ENCODE measurements around the gene ATOH1.

ATOH1 gene

DNA sequence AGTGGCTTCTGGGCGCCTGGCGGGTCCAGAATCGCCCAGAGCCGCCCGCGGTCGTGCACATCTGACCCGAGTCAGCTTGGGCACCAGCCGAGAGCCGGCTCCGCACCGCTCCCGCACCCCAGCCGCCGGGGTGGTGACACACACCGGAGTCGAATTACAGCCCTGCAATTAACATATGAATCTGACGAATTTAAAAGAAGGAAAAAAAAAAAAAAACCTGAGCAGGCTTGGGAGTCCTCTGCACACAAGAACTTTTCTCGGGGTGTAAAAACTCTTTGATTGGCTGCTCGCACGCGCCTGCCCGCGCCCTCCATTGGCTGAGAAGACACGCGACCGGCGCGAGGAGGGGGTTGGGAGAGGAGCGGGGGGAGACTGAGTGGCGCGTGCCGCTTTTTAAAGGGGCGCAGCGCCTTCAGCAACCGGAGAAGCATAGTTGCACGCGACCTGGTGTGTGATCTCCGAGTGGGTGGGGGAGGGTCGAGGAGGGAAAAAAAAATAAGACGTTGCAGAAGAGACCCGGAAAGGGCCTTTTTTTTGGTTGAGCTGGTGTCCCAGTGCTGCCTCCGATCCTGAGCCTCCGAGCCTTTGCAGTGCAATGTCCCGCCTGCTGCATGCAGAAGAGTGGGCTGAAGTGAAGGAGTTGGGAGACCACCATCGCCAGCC is at the start of gene ATOH1:
Gene ATOH1, plus strand, starts transcription at position 422 of the 663 bp plus-strand sequence. Its CDS starts 174 bp downstream, at position 596.
- DNase-seq (ENCODE audit: low spot score) = peak; percentile 29

DNA sequence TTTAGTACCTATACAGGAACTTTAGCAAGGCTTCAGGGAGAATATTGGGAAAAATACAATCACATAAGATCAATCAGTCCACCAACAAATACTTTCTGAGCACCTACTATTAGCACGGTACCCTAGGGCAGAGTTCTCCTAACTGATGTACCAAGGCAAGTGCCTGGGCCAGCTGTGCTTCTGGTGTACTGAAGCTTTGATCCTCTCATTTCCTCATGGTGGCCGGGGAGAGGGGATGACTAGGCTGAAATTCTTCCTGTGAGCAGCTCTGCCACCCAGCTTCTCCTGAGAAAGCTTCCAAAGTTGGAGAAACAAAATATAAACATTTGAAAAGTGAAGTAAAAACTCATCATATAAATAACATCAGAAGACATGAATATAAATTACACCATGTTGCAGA is 49.3 kb upstream of the ATOH1 start:
- no peak for DNase-seq (ENCODE audit: low spot score)

DNA sequence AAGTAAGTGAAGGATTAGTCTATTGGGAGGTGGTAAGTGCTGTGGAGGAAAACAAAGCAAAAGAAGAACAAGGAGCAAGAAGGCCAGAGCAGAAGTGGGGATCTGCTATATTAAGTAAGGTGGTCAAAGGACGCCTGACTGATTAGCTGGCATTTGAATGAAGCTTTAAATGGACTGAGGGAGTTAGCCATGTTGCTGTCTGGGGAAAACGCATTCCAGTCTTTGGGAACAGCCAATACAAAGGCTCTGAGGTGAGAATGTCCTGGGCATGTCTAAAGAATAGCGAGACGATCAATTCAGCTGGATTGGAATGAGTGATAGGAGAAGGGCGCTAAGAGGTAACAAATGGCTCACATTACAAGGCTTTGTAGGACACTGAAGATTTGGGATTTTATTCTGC is 48.5 kb upstream of the ATOH1 start:
- no peak for DNase-seq (ENCODE audit: low spot score)

DNA sequence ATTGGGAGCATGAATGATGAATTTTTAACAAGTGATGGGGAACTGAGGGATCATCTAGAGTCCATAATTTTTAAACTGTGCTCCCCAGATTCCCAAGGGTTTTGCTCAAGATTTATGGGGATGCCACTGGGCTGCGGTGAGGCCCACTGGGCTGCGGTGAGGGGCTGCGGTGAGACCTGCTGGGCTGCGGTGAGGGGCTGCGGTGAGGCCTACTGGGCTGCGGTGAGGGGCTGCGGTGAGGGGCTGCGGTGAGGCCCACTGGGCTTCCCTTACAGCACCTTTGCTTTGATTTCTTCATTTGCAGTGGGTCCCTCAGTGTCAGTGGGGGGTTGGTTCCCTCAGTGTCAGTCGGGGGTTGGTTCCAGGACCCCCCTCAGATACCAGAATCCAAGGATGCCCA is 47.4 kb upstream of the ATOH1 start:
- DNase-seq (ENCODE audit: low spot score) = no peak

GRCh38 chr4:93786149-93786548 is 42.4 kb upstream of the ATOH1 start:
- DNase-seq (ENCODE audit: low spot score) = no peak

GRCh38 chr4:93788712-93789111 is 39.8 kb upstream of the ATOH1 start:
- DNase-seq (ENCODE audit: low spot score) = no peak

GRCh38 chr4:93791570-93792195 is 36.9 kb upstream of the ATOH1 start:
- peak; percentile 39 for DNase-seq (ENCODE audit: low spot score)

- DNase-seq (ENCODE audit: low spot score) = no peak
These were observed 26.5 kb upstream of the ATOH1 start for GRCh38 chr4:93802045-93802444.

GRCh38 chr4:93809773-93810172 is 18.8 kb upstream of the ATOH1 start:
- DNase-seq (ENCODE audit: low spot score) = no peak

DNA sequence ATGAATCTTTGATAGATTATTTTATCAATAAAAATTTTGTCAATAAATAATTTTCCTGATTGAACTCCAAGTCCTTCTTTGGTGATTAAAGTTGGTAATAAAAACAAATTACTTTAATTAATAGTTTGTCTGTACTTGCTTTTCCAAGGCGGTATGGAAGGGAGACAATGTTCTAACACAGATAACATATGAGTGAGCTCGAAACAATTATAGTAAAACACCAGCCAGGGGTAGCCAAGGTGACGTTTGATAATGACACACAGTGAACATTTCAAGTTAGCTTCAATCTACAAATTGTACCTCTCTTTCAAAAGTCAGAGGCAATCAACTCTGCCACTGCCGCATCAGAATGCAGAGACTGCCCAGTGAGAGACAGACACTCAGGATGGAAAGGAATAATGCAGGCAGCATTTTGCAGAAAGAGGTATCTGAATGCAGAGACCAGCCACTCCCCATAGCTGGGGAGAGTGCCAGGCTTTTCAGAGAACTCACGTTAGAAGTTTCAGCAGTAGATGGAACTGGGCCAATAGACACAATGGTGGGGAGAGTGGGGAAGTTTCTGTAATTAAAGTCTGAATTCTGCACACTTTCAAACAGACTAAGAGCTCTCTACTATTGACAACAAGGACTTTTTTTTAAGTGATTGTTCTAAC is 18.1 kb upstream of the ATOH1 start:
- no peak for DNase-seq (ENCODE audit: low spot score)

DNA sequence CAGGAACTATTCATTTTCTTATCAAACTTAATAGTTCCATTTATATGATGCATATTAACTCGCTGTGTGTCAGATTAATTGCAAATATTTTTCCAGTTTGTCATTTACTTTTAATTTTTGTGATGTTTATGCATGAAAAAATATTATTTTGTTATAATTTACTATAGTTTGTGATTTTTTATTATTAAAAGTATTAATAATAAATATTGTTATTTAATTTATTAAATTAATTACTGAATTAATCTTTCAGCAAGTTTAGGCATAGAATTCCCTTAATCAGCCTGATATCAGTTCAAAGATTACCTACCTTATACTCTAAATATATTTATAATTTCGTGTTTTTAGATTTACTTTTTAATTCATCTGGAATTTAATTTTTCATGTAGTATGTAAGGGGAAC is 15.5 kb upstream of the ATOH1 start:
- DNase-seq (ENCODE audit: low spot score) = no peak

DNA sequence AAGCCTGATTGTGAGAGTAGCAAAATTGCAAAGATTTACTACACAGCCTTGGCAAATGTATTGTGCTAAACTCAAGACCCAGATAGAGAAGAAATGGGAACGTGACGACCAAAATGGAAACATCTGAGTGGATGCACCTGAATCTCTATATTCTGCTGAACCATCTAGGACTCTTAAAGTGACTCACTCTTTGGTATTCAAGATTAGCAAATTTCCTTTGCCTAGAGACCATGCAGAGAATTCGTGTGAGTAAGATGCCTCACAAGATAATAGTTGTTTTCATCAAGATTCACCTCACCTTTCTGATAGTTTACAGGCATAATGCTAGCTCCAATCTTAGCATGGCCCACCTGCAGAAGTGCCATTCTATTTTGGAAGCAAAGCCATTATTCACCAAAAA is 14.4 kb upstream of the ATOH1 start:
- no peak for DNase-seq (ENCODE audit: low spot score)

DNA sequence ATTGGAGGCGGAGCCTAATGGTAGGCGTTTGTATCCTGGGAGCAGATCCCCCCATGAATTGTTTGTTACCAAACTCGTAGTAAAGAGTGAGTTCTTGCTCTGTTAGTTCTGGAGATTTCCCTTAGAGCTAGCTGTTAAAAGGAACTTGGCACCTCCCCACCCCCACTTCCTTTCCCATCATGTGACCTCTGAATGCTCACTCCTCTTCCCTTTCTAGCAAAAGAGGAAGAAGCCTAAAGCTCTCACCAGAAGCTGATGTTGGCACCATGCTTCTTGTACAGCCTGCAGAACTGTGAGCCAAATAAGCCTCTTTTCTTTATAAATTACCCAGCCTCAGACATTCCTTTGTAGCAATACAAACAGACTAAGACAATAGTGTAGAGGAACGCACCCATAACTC is 13.8 kb upstream of the ATOH1 start:
- no peak for DNase-seq (ENCODE audit: low spot score)

DNA sequence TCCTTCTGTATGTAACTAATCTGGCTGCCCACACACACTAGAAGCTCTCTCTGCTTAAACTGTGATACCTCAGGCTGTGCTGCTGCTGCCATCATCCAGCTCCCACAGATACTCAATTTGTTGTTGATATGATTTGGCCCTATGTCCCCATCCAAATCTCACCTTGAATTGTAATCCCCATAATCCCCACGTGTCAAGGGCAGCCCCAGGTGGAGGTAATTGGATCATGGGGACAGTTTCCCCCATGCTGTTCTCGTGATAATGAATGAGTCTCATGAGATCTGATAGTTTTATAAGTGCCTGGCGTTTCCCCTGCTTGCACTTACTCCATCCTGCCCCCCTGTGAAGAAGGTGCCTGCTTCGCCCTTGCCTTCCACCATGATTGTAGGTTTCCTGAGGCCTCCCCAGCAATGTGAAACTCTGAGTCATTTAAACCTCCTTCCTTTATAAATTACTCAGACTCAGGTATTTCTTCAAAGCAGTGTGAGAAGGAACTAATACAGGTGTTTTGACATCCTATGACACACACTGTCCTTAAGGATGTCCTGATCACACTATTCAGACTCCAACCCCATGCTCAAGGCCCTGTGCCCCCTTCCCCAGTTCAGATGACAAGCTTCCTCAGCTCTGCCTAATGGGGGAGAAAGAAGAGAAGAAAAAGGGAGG is 2.9 kb upstream of the ATOH1 start:
- no peak for DNase-seq (ENCODE audit: low spot score)

DNA sequence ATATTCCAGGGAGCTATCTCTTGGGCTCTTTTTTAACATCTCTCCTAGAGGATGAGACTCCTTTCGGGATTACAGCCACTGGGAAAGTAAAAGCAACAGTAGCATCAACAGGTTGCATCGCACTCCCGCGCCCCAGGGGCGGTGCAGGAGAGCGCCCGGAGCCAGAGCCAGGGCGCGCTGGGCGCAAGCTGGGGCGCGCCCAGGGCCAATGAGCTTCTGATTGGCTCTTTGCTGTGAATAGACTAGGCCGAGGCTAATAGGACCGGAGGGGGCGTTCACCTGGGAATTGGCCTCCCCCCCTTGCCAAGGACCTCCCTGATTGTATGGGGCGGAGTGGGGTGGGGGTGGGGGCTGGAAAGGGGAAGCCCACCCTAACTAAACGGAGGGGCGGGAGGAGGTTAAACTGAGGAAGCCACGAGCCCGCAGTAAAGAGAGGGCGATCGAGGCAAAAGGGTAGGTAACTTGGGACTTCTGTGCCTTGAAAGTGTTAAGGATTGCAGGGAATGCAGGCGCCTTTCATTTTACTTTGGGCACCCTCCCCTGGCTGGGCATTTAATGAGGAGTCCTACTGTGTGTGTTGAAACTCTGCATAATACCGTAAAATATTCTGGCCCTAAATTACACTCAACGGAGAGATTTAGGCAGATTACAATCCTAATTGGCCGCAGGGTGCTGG is 1.1 kb upstream of the ATOH1 start:
- DNase-seq (ENCODE audit: low spot score) = no peak

DNA sequence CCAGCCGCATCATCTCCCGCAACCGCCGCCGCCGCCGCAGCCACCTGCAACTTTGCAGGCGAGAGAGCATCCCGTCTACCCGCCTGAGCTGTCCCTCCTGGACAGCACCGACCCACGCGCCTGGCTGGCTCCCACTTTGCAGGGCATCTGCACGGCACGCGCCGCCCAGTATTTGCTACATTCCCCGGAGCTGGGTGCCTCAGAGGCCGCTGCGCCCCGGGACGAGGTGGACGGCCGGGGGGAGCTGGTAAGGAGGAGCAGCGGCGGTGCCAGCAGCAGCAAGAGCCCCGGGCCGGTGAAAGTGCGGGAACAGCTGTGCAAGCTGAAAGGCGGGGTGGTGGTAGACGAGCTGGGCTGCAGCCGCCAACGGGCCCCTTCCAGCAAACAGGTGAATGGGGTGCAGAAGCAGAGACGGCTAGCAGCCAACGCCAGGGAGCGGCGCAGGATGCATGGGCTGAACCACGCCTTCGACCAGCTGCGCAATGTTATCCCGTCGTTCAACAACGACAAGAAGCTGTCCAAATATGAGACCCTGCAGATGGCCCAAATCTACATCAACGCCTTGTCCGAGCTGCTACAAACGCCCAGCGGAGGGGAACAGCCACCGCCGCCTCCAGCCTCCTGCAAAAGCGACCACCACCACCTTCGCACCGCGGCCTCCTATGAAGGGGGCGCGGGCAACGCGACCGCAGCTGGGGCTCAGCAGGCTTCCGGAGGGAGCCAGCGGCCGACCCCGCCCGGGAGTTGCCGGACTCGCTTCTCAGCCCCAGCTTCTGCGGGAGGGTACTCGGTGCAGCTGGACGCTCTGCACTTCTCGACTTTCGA is 654 bp downstream of the ATOH1 start:
- no peak for DNase-seq (ENCODE audit: low spot score)

- no peak for DNase-seq (ENCODE audit: low spot score)
These were observed 1.5 kb downstream of the ATOH1 start for GRCh38 chr4:93829820-93830687.

DNA sequence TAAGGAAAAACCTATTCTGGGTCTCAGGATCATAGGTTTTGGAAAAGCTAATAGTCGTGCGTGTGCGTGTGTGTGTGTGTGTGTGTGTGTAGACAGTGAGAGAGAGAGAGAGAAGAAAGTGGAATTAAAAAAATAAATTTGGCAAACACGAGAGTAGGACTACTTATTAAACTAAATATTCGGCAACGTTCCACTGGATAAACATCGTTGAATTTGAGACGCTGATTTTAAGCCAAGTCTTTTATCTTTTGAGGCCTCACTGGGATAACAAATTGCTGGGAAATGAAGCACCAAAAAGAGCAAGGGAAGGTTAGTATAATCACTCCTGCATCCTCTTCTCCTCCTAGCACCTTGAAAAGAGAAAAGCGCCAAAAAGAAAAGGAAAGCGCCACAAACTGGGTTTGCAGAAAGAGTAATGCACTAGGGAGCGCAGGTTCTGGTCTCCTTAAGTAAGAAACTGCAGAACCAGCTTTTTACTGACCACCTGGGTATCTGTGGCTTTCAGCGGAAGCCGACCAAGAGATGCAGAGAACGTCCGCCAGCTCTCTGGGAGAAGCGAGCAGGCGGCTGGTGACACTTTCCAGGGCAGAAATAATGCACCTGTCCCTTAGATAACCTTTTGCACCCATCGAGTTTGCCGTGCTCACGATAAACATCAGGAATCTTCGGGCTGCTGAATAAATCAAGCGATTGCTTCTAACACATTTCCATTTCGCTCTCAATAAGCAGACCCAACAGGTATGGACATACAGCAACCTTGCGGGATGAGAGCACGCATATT is 3.4 kb downstream of the ATOH1 start:
- no peak for DNase-seq (ENCODE audit: low spot score)

DNA sequence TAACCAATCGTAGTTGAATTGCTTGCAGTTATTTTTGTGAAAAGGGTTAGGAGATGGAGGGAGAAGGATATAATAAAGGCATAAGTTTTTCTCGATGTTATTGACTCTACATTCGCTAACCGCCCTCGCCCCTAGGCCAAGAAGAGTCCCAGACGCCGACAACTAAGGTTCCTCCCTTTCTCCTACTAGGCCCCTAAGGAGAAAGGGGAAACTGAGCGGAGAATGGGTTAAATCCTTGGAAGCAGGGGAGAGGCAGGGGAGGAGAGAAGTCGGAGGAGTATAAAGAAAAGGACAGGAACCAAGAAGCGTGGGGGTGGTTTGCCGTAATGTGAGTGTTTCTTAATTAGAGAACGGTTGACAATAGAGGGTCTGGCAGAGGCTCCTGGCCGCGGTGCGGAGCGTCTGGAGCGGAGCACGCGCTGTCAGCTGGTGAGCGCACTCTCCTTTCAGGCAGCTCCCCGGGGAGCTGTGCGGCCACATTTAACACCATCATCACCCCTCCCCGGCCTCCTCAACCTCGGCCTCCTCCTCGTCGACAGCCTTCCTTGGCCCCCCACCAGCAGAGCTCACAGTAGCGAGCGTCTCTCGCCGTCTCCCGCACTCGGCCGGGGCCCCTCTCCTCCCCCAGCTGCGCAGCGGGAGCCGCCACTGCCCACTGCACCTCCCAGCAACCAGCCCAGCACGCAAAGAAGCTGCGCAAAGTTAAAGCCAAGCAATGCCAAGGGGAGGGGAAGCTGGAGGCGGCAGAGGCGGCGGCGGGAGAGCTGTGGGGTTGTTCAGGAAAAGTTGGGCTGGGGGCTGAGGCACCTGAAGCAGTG is 5.9 kb downstream of the ATOH1 start:
- no peak for DNase-seq (ENCODE audit: low spot score)
